ENCODE data around the gene TLCD1. TPM values are rescaled to one million over a fixed set of nuclear protein-coding genes. Genes with fewer than 3 reads are reported as not detected.

The TLCD1 gene
- total RNA-seq, 1 donor from 2014 or later = 2.6 TPM

DNA sequence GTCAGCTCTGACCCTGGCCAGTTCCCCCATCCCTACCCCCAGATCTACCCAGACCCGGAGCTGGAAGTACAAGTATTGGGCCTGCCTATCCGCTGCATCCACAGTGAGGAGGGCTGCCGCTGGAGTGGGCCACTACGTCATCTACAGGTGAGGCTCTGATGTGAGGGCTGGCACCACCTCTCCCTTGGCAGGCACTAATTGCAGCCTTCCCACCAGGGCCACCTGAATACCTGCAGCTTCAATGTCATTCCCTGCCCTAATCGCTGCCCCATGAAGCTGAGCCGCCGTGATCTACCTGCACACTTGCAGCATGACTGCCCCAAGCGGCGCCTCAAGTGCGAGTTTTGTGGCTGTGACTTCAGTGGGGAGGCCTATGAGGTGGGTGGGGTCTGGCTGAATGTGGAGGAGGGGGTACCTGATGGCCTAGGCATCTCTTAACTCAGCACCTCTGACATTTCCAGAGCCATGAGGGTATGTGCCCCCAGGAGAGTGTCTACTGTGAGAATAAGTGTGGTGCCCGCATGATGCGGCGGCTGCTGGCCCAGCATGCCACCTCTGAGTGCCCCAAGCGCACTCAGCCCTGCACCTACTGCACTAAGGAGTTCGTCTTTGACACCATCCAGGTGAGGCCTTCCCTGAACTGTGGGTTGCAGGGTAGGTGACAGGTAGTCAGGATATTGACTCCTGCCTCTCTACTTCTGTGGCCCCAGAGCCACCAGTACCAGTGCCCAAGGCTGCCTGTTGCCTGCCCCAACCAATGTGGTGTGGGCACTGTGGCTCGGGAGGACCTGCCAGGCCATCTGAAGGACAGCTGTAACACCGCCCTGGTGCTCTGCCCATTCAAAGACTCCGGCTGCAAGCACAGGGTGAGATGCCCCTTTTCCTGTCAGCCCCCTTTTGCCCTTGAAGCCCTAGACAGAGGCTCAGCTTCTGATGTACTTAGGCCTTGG, 22.0 kb upstream of the TLCD1 start:
- intact Hi-C loops (cut with micrococcal nuclease) = no loop called here
- DNase-seq (no peak), ATAC-seq (no peak)

DNA sequence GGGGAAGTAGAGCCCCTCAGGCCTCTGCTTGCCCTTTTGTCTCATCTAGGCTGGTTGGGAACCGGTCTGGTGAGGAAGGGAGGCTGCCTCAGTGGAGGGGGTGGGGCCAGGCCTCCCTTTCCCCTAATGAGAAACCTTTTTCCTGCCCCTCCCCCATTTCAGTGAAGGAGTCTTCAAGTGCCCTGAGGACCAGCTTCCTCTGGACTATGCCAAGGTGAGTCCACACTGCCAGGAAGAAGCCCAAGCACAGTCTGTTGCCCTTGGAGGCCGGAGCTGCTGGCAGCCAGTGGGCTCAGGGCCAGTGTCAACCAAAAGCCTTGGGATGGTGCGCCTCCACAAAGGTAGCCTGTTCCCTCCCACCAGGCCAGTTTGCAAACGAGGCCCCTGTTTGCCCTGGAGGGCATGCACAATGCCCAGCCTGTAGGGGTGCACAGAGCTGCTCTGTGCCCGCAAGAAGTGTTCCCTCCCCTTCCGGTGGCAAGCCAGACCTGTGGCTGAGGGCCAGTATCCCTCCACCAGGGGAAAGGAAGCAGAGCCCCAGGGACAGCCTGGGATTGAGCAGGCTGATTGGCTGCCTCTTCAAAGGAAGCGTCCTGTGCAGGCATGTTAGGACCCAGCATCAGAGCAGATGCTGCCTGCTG, 21.1 kb upstream of the TLCD1 start:
- ATAC-seq (no peak), DNase-seq (no peak)
- intact Hi-C loops (cut with micrococcal nuclease) = no loop called here

DNA sequence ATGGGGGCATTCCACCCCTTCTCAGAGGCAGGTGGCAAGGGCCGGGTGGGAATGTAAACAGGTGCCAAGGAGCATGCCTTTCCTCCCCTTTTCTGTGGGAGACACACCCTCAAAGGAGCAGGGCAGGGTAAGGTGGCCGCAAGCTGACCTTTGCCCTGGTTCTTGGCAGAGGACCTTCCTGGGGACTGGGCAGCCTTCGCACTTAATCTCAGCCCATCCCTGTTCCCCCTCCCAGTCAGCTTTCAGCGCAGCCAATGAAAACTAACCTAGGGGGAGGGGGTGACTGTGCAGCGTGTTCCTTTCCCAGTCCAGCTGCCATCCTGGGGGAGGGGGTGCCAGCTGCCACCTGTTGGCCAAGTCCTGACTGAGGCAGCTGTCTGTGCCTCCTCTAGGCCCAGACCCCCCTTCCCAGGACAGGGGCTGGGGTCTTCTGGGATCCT, 20.6 kb upstream of the TLCD1 start:
- DNase-seq (no peak), ATAC-seq (no peak)
- intact Hi-C loops (cut with micrococcal nuclease) = no loop called here

DNA sequence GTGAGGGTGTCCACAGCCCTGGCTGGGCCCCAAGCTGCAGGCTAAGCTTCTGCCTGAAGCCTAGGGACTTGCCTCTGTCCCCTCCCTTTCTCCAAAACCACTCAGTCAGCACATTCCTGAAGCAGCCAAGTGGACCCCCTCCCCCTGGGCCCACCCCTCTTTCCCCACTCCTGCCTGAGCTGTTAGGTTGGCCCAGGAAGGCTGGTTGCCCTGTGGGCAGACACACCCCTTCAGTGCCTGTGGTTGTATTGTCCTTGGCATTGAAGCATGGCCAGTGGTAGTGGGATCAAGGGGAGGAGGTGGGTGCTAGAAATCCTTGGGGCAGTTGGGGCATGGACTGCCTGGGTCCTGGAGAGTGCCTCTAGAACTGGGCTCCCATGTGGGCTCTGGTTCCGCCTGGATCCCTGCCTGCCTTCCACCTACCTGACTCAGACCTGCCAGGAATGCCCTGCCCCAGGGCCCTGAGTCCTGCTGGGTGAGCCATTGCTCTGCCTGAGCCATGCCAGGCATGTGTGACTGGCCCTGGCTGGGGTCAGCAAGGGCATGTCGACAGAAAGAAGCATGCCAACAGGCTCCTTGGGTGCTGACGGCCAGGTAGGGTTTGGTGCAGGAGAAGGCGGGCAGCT, 19.9 kb upstream of the TLCD1 start:
- ATAC-seq (no peak), DNase-seq (no peak)
- intact Hi-C loops (cut with micrococcal nuclease) = no loop called here

DNA sequence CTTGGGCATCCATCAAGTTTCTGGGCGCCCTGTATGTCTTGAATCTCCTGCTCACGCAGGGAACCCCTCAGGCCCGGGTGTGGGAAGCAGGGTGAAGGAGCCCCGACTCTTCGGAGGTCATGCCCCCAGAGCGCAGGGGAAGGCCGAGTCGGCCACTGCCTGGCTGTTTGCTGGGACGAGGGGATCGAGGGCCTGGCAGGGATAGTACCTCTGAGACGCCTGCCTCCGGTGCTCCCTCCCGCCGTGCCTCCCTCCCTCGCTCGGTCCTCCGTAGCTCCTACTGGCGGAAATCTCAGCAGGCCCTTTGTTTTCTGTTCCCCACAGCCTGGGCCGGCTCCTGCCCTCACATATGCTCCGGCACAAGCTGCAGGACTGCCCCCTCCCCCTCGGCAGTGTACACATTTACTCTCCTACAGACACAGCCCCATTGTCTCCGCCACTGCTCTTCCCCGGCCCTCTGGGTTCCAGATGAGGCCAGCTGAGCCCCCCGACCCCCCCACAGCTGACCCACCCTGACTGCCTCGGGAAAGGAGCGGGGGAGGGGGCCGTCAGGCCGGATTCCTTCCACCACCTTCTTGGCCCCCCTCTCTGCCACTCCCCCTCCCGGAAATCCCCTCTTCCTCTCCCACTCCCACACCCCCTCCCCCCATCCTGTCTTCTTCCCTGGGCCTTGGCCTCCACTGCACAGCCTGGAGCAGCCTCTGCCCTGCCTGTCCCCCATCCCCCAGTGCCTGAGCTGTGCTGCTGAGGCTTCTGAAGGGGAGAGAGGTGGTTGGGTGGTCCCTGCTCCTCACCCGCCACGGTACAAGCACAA, 19.1 kb upstream of the TLCD1 start:
- DNase-seq (peak; percentile 47), ATAC-seq (peak; percentile 19)
- intact Hi-C loops (cut with micrococcal nuclease) = no loop called here

- peak; percentile 61 for DNase-seq
- intact Hi-C loops (cut with micrococcal nuclease) = no loop called here
- peak; percentile 21 for ATAC-seq
Measured at GRCh38 chr17:28744104-28744971, 18.3 kb upstream of the TLCD1 start.

GRCh38 chr17:28743243-28744103, 17.4 kb upstream of the TLCD1 start, which contains the start of gene TRAF4:
TRAF4 (plus strand) TSS chr17:28744011; CDS start chr17:28744113, 102 bp downstream.
- peak; percentile 92 for ATAC-seq
- intact Hi-C loops (cut with micrococcal nuclease) = no loop called here
- peak; percentile 89 for DNase-seq

- ATAC-seq (no peak), DNase-seq (no peak)
- intact Hi-C loops (cut with micrococcal nuclease) = no loop called here
Measured at GRCh38 chr17:28741358-28742349, 15.6 kb upstream of the TLCD1 start.

GRCh38 chr17:28740406-28741357, 14.6 kb upstream of the TLCD1 start:
- ATAC-seq (no peak), DNase-seq (no peak)
- intact Hi-C loops (cut with micrococcal nuclease) = no loop called here

DNA sequence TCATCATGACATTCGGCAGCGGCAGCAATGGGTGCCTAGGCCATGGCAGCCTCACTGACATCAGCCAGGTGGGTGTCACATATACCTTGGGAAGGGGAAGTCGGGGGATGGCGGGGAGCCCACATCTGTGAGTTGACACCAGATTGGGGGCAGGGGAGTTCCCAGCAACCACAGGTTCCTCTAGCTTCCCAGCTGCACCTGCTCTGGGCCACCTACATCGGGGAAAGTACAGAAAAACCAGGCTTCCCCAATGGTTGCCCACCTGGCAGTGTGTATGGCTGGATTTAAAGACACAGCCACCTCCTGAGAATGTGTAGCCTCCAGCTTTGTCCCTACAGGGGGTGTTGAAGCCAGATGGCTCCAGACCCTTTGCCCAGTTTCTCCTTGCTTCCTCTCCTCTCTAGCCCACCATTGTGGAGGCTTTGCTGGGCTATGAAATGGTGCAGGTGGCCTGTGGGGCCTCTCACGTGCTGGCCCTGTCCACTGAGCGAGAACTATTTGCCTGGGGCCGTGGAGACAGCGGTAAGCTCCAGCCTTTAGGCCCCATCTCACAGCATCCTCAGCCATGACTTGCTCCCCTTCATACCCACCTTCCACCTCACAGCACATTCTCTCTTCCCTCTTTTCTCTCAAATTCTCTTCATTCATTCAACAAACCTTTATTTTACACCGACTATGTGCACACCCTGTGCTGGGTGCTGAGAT, 12.8 kb upstream of the TLCD1 start:
- ATAC-seq (no peak), DNase-seq (no peak)
- intact Hi-C loops (cut with micrococcal nuclease) = no loop called here

GRCh38 chr17:28737770-28738679, 12.0 kb upstream of the TLCD1 start:
- ATAC-seq (no peak), DNase-seq (no peak)

DNA sequence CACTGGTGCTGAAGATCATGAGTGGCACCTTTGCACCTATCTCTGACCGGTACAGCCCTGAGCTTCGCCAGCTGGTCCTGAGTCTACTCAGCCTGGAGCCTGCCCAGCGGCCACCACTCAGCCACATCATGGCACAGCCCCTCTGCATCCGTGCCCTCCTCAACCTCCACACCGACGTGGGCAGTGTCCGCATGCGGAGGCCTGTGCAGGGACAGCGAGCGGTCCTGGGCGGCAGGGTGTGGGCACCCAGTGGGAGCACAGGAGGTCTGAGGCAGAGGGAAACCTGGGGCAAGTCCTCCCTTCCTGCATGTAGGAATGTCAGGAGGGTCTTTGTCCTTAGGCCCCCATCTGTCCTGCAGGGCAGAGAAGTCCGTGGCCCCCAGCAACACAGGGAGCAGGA, 11.3 kb upstream of the TLCD1 start:
- no peak for DNase-seq
- ATAC-seq = no peak
- intact Hi-C loops (cut with micrococcal nuclease) = no loop called here

More at GRCh38 chr17:28737770-28738679, 12.0 kb upstream of the TLCD1 start:
- intact Hi-C loops (cut with micrococcal nuclease) = no loop called here

All from left ventricle myocardium superior (tissue), 1 donor.